ELR (cell line): ENCODE measurements around the gene TAPBP.
A peak's percentile ranks its signal among the peaks of the same experiment; 100 is the strongest.
"Not testable (repeated sequence)": the region's sequence is repeated elsewhere in the genome, so short reads cannot be mapped to it uniquely, and the experiment has no call there.

Source experiments
- DNase-seq: peaks from one replicate; pipeline ENCODE4 v3.0.0-alpha.2; 2015; ENCODE audit warnings: low read depth

Gene TAPBP

GRCh38 chr6:33313709-33314514, at the start of gene TAPBP:
TAPBP (minus strand) TSS chr6:33314078; CDS start chr6:33314041, 37 bp downstream.
- peak; percentile 84 for DNase-seq

GRCh38 chr6:33363486-33363885, 49.6 kb upstream of the TAPBP start:
- DNase-seq, result not testable (repeated sequence)

- no peak for DNase-seq
These were observed 45.5 kb upstream of the TAPBP start for GRCh38 chr6:33359331-33359730.

GRCh38 chr6:33357160-33357871, 43.4 kb upstream of the TAPBP start:
- DNase-seq, result not testable (repeated sequence)

GRCh38 chr6:33356295-33356694, 42.4 kb upstream of the TAPBP start:
- DNase-seq, result no peak

- DNase-seq, result not testable (repeated sequence)
These were observed 42.0 kb upstream of the TAPBP start for GRCh38 chr6:33355860-33356259.

- no peak for DNase-seq
These were observed 33.9 kb upstream of the TAPBP start for GRCh38 chr6:33347816-33348215.

- peak; percentile 66 for DNase-seq
These were observed 33.1 kb upstream of the TAPBP start for GRCh38 chr6:33346972-33347371.

GRCh38 chr6:33344701-33345697, 31.1 kb upstream of the TAPBP start:
- peak; percentile 85 for DNase-seq

GRCh38 chr6:33343953-33344611, 30.2 kb upstream of the TAPBP start:
- no peak for DNase-seq

- DNase-seq, result not testable (repeated sequence)
These were observed 29.7 kb upstream of the TAPBP start for GRCh38 chr6:33343606-33343952.

GRCh38 chr6:33339193-33339592, 25.3 kb upstream of the TAPBP start:
- no peak for DNase-seq

GRCh38 chr6:33336495-33336894, 22.6 kb upstream of the TAPBP start:
- no peak for DNase-seq

- no peak for DNase-seq
These were observed 22.0 kb upstream of the TAPBP start for GRCh38 chr6:33335916-33336315.

GRCh38 chr6:33333666-33334065, 19.8 kb upstream of the TAPBP start:
- DNase-seq, result no peak

- no peak for DNase-seq
These were observed 16.9 kb upstream of the TAPBP start for GRCh38 chr6:33330736-33331135.

GRCh38 chr6:33329058-33329457, 15.2 kb upstream of the TAPBP start:
- DNase-seq, result peak; percentile 27

- no peak for DNase-seq
These were observed 10.2 kb upstream of the TAPBP start for GRCh38 chr6:33324125-33324524.

- no peak for DNase-seq
These were observed 9.7 kb upstream of the TAPBP start for GRCh38 chr6:33323623-33323948.

- no peak for DNase-seq
These were observed 7.3 kb upstream of the TAPBP start for GRCh38 chr6:33321227-33321626.

GRCh38 chr6:33320315-33321181, 6.7 kb upstream of the TAPBP start:
- DNase-seq, result peak; percentile 97
